Measurements from ENCODE around the gene PDE8A.

Gene PDE8A

DNA sequence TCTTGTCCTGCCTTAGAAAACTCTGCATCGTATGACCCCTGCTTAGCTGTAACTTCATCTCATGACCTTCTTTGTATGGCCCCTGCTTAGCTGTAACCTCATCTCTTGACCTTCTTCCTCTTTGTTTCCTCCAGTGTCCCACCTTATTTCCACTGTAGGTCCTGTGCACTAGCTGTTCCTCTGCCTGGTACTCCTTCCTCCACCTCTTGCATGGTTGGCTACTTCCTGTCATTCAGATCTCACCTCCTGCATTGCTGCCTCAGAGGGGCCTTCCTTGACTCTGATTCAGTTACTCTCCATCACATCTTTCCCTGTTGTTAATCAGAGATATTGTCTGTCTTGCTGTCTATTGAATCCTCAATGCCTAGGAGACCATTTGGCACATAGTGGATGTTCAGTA lies 63.2 kb downstream of the PDE8A start:
- Histone ChIP-seq H3K27me3 (replicated peaks; ENCODE audit: control insufficient read depth, insufficient read depth, low read length) (no peaks in the 10 kb centered on the region), H3K4me3 (replicated peaks; ENCODE audit: low read depth, low read length) (no peak overlapping the region), H3K36me3 (ENCODE audit: control insufficient read depth, insufficient read depth, low read length) (no peaks in the 10 kb centered on the region)
- no peak for TF ChIP-seq CTCF (IDR thresholded peaks at IDR 0.05; ENCODE audit: insufficient read depth, low read length, poor library complexity, severe bottlenecking)
- no peak for DNase-seq (ENCODE audit: extremely low read depth, insufficient read length)

- Histone ChIP-seq H3K36me3 (ENCODE audit: control insufficient read depth, insufficient read depth, low read length) (no peaks in the 10 kb centered on the region), H3K4me3 (replicated peaks; ENCODE audit: low read depth, low read length) (no peak overlapping the region), H3K27me3 (replicated peaks; ENCODE audit: control insufficient read depth, insufficient read depth, low read length) (no peaks in the 10 kb centered on the region)
- TF ChIP-seq CTCF (IDR thresholded peaks at IDR 0.05; ENCODE audit: insufficient read depth, low read length, poor library complexity, severe bottlenecking), result no peak
- DNase-seq (ENCODE audit: extremely low read depth, insufficient read length), result no peak
These were observed 64.0 kb downstream of the PDE8A start for GRCh38 chr15:85045615-85046014.

GRCh38 chr15:85047271-85047948 lies 65.8 kb downstream of the PDE8A start:
- TF ChIP-seq CTCF (IDR thresholded peaks at IDR 0.05; ENCODE audit: insufficient read depth, low read length, poor library complexity, severe bottlenecking), result no peak
- H3K27me3 ChIP-seq (replicated peaks; ENCODE audit: control insufficient read depth, insufficient read depth, low read length), result no peaks in the 10 kb centered on the region
- H3K36me3 ChIP-seq (ENCODE audit: control insufficient read depth, insufficient read depth, low read length), result no peaks in the 10 kb centered on the region
- DNase-seq (ENCODE audit: extremely low read depth, insufficient read length), result no peak
- no peak overlapping the region for H3K4me3 ChIP-seq (replicated peaks; ENCODE audit: low read depth, low read length)

- Histone ChIP-seq H3K4me3 (replicated peaks; ENCODE audit: low read depth, low read length) (no peak overlapping the region), H3K27me3 (replicated peaks; ENCODE audit: control insufficient read depth, insufficient read depth, low read length) (no peaks in the 10 kb centered on the region), H3K36me3 (ENCODE audit: control insufficient read depth, insufficient read depth, low read length) (no peaks in the 10 kb centered on the region)
- DNase-seq (ENCODE audit: extremely low read depth, insufficient read length), result no peak
- TF ChIP-seq CTCF (IDR thresholded peaks at IDR 0.05; ENCODE audit: insufficient read depth, low read length, poor library complexity, severe bottlenecking), result no peak
These were observed 66.8 kb downstream of the PDE8A start for GRCh38 chr15:85048430-85048829.

DNA sequence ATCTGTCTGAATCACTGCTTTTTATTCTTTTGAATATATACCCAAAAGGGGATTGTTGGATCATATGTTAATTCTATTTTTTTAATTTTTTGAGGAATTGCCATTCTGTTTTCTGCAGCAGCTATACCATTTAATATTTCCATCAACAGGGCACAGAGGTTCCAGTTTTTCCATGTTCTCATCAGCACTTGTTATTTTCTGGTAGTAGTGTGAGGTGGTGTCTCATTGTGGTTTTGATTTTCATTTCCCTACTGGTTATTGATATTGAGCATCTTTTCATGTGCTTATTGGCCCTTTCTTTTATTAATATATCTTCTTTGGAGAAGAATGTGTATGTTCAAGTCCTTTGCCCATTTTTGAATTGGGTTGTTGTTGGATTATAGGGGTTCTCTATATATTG lies 68.1 kb downstream of the PDE8A start:
- H3K4me3 ChIP-seq (replicated peaks; ENCODE audit: low read depth, low read length), result no peak overlapping the region
- H3K36me3 ChIP-seq (ENCODE audit: control insufficient read depth, insufficient read depth, low read length), result no peaks in the 10 kb centered on the region
- no peaks in the 10 kb centered on the region for H3K27me3 ChIP-seq (replicated peaks; ENCODE audit: control insufficient read depth, insufficient read depth, low read length)
- no peak for TF ChIP-seq CTCF (IDR thresholded peaks at IDR 0.05; ENCODE audit: insufficient read depth, low read length, poor library complexity, severe bottlenecking)
- DNase-seq (ENCODE audit: extremely low read depth, insufficient read length), result no peak

GRCh38 chr15:85059734-85060133 lies 78.1 kb downstream of the PDE8A start:
- Histone ChIP-seq H3K36me3 (ENCODE audit: control insufficient read depth, insufficient read depth, low read length) (no peaks in the 10 kb centered on the region), H3K27me3 (replicated peaks; ENCODE audit: control insufficient read depth, insufficient read depth, low read length) (no peaks in the 10 kb centered on the region), H3K4me3 (replicated peaks; ENCODE audit: low read depth, low read length) (no peak overlapping the region)
- TF ChIP-seq CTCF (IDR thresholded peaks at IDR 0.05; ENCODE audit: insufficient read depth, low read length, poor library complexity, severe bottlenecking), result no peak
- DNase-seq (ENCODE audit: extremely low read depth, insufficient read length), result no peak
